Spleen (tissue), 7 donors: ENCODE data around the gene TACC3.

ENCODE experiments used
- POLR2AphosphoS5 ChIP-seq, 3 donors: sonication (generic); formaldehyde crosslinking; IDR thresholded peaks; one replicate each; pipeline ENCODE4 v1.5.1; 2017; ENCODE audit warnings: antibody characterized with exemption in 3 of 3
- TF ChIP-seq, protein P1 (sequence below), 11 experiments: fragments of 200-600 bp in 7 of 11; fragments of 450-650 bp in 4 of 11; sonication (generic) in 4 of 11; IDR thresholded peaks in 8 of 11; conservative IDR thresholded peaks in 3 of 11; 1 replicate in 7 of 11; 2 replicates in 4 of 11; pipeline versions ENCODE4 v1.4.0 to v1.8.0; 2016 to 2021; ENCODE audit warnings: antibody characterized with exemption in 11 of 11, inconsistent platforms in 4 of 11, mild to moderate bottlenecking in 1 of 11
- donor health status: DM: no; HTN: no; CAD: no; lungs with moderate emphysema.
- donor health status: DM: no; HTN: no; CAD: no.
- donor health status: DM: no; HTN: no; CAD: no.

DNA sequence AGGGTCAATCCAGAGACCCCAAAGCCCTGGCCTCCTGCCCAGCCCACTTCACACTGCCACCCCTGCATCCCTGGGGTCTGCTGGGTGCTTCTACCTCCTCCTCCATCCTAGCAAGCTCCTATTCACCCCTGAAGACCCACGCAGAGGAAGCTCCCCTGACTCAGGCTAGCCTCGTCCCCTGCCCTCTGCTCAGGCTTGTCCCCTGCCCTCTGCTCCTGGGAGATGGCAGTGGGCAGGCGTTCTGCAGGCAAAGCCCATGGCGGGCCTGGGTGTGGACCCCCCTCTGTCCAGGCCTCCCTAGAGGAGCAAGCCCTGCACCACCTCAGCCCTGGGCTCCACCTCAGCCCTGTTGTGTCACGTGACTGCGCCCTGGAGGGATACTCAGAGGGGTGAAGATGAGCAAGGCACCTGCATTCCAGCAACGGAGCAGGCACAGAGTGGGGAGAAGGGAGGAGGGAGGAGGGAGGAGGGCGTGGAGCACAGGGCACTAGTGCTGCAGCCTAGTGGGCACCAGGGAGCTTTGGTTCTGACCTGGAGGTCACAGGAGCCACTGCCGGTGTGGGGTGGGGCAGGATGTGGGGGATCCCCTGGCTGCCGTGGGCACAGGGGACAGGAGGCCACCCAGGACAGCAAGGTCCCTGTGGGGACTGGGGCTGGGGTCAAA lies 44.2 kb downstream of the TACC3 start:
- TF ChIP-seq, protein P1, sequence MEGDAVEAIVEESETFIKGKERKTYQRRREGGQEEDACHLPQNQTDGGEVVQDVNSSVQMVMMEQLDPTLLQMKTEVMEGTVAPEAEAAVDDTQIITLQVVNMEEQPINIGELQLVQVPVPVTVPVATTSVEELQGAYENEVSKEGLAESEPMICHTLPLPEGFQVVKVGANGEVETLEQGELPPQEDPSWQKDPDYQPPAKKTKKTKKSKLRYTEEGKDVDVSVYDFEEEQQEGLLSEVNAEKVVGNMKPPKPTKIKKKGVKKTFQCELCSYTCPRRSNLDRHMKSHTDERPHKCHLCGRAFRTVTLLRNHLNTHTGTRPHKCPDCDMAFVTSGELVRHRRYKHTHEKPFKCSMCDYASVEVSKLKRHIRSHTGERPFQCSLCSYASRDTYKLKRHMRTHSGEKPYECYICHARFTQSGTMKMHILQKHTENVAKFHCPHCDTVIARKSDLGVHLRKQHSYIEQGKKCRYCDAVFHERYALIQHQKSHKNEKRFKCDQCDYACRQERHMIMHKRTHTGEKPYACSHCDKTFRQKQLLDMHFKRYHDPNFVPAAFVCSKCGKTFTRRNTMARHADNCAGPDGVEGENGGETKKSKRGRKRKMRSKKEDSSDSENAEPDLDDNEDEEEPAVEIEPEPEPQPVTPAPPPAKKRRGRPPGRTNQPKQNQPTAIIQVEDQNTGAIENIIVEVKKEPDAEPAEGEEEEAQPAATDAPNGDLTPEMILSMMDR (IDR thresholded peaks at IDR 0.05 in 8 of 11, conservative IDR thresholded peaks at IDR 0.05 in 3 of 11) = no peak
- no peak for TF ChIP-seq POLR2AphosphoS5 (IDR thresholded peaks at IDR 0.05)
